ENCODE results near the gene ANKS3.
A peak's percentile ranks its signal among the peaks of the same experiment; 100 is the strongest.
"Not testable (repeated sequence)": the region's sequence is repeated elsewhere in the genome, so short reads cannot be mapped to it uniquely, and the experiment has no call there.

Gene ANKS3

DNA sequence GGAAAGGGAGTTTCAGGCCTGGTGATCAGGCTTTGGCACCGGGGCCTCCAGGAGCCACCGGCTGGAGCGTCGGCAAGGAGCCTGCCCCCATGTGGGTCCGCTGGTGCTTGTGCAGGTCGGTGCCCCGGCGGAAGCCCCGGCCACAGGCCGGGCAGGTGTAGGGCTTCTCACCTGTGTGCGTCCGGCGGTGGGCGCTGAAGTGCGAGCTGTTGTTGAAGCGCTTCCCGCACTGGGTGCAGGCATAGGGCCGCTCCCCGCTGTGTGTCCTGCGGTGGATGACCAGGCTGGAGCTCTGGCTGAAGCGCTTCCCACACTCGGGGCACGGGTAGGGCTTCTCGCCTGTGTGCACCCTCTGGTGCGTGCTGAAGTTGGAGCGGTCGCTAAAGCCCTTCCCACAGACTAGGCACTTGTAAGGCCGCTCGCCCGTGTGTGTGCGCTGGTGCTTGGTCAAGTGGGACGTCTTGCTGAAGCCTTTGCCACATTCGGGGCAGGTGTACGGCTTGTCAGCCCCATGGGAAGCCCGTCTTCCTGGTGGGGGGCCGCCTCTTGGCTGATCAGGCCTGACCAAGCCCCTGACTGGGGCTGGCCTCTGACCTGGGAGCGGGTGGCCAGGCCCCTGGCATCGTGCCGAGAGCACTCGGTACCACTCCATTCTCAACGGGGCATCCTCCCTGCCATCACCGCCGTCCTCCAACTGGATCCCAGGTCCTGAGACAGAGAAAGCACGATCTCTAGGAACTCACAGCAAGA lies 18.5 kb upstream of the ANKS3 start:
- DNase-seq = no peak

DNA sequence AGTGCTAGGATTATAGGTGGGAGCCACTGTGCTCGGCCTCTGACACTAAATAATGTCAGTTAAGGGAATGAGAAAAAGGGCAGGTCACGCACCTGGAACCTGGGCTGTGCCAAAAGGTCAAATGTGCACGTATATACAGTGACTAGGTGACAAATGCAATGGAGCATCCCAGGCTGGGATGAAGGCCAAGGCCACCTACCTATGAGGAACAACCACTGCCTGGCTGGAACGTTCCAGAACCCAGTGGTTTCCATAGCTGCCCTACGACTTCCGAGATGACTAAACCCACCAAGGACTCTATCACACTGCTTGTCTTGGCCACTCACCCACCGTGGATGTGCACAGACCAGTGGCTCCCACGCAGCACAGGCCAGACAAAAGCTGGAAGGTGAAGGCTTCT lies 16.8 kb upstream of the ANKS3 start:
- DNase-seq = no peak

DNA sequence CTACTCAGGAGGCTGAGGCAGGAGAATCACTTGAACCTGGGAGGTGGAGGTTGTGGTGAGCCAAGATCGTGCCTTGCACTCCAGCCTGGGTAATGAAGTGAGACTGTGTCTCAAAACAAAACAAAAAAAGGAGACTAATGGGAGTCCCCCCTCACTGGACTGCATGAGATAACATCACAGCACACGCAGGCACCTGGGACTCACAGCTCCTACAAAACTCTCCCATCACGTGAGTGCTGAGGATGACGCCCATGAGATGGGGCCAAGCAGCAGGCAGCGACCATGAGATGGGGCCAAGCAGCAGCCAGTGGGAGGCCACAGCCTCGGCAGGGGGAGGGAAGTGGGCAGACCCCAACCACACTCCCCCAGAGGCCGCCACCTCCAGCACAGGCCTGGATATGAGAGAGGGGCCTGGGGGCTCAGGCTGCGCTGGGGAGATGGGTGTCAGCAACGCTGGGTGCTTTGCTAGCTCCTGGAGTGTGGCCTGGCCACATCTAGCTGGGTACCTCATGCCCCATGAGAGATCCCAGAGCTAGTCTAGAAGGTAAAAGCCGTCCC lies 15.7 kb upstream of the ANKS3 start:
- no peak for DNase-seq

DNA sequence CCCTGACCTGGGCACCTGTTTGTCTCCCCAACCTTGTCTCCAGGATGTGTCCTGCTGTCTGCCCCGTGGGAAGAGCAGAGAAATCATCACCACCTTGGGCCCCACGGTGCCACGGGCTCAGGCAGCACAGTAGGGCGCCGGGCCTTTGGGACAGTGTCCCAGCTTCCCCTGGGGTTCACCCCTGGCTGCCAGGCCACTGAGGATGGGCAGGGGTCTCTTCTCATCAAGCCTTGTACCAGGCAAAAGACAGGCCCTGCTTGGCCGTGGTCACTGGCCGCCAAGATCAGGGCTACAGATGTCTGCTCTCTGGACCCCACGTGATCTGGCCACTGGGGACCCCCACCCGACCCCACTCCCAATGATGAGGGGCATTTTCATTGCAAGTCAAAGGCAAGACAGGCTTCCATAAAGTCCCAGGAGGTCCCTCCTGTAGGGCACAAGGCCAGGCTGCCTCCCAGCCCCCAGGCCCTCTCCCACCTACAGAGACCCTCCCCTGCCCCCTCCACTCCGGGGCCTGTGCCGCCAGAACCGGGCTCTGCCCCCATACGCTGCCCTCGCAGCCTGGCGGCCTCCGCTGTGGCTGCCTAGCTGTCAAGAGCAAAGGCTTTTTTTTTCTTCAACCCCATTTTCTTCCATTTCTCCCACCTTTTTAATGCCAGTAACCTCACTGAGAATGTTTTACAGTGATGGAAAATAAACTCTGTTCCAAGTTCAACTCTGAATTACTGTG lies 14.8 kb upstream of the ANKS3 start:
- DNase-seq = no peak

DNA sequence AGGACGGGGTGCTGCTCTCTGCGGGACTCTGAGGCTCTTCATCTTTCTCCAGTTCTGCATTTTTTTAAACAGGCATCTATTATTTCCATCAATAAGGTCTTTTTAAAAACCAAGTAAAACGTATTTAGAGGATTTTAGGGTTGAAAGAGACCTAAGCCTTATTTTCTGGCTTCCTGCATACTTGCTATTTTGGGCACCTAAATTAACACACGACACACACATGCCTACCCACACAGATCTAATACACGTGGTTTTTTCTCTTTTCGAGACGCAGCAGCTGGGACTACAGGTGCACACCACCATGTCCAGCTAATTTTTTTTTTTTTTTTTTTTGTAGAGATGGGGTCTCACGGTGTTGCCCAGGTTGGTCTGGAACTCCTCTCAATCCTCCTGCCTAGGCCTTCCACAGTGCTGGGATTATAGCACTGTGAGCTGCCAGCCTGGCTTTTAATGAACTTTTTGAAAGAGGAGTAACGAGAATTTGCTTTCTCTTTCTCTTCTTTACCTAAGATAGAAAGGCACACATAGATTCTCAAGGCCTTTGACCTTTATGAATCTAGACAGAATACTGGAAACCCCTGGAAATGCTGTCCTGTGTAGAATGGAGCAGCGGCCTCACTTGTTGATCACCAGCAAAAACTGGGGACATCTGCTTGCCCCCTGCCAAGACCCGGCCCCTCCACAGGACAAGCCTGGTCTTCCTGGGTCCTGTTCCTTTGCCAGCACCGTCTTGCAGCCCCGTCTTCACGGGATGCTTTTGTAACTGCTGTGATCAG lies 14.0 kb upstream of the ANKS3 start:
- no peak for DNase-seq

DNA sequence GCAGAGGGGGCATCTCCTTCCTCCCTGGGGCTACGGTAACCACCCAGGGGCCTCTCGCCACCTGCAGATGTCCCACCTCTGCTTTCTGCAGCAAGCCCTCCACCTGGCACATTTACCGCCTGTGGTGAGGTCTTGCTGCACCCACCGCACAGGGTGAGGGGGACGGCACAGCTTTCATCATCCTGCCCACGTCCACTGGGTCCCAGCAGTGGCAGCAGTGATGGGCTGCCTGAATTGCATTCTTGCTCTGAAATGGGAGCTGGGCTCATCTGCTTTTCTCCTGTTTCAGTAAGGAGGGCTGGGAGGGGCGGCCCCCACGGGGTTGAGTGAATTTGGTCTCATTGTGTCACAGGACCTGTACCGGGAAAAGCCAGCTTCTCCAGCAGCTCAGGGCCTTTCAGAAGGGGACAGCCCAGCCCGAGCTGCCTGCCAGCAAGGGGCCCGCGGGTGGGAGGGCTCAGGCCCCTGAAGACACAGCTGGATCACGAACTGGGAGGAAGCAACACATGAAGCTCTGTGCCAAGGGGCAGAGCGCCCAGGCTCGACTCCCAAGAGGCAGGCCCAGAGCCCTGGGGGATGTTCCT lies 13.0 kb upstream of the ANKS3 start:
- no peak for DNase-seq

DNA sequence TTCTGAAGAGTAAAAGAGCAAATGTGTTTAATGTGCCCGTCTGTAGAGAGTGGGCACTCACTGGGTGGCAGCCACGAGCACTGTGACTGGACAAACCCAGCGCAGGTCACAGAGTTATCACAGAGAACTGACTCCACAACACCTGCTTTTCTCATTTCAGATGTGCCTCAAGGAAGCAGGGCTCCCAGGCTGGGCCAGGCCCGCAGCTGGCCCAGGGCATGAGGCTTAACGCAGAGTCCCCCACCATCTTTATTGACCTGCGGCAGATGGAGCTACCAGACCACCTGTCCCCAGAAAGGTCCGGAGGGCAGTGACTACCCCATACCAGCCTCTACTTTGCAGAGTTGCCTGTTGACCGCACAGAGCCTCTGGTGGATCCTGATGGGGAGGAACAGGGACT lies 12.1 kb upstream of the ANKS3 start:
- DNase-seq = no peak

DNA sequence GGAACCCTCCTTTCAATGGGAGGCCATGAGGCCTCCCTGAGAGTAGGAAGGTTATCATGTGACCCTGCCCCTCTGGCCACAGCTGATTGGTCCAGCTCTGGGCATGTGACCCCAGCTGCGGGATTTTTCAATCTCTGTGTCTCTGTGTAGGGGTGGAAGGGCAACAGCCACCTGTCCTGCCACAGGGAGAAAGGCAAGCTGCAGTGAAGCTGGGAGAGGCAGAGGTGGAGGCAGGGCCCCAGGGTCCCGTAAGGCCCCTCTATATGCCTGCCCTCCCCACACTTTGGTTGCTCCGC lies 11.2 kb upstream of the ANKS3 start:
- no peak for DNase-seq

DNA sequence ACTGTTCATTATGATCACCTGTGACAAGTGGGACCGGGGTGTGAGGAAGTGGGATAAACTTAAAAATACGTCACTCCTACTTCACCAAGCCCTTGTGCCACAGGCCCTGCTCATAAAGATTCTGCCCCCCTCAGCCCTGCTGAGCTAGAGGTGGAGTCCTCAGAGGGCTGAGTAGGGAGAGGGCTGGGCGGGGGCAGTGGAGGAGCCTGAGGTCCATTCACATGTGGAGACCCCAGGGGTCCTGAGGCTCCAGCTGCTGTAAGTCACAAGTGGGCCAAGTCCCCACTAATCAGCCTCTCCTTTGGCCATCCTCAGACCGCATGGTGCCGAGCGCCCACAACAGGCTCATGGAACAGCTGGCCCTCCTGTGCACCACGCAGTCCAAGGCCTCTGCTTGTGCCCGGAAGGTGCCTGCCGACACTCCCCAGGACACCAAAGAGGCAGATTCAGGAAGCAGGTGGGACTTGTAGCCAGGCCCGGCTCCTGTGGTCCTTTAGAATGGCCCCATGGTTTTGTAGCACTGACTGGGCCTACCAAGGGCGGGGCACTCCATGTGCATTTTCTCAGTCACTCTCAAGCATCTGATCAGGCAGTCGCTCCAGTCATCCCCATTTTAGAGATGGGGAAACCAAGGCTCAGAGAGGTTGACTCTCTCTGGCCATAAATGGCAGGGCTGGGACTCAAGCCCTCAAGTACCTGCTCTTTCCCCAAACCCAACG lies 10.6 kb upstream of the ANKS3 start:
- DNase-seq = no peak

DNA sequence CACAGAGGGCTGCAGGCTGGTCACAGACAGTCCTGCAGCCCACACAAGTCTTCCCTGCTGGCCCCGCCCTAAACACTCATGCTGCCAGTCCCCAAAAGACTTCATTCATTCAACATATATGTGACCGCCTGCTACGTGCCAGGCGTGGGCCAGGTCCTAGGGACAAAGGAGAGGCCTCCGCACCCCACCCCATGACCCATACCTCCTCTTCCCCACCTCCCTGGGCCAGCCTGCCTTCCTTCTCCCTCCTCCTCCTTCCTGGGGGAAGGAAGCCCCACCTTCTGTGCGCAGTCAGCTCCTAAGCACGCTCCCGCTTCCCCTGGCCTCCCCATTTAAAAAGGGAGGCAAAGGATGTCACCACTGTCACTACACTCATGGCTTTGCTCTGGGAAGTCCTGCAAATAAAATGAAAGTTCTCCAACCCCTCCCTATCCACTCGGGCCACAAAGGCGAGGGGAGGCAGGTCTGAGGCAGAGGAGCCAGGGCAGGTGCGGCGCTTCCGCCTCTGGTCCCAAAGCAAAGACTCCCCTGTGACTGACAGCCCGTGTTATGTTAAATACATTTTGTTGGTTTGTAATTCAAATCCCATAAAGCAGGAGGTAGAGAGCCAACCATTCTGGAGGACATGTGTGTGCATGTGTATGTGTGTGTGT lies 9.3 kb upstream of the ANKS3 start:
- DNase-seq = no peak

DNA sequence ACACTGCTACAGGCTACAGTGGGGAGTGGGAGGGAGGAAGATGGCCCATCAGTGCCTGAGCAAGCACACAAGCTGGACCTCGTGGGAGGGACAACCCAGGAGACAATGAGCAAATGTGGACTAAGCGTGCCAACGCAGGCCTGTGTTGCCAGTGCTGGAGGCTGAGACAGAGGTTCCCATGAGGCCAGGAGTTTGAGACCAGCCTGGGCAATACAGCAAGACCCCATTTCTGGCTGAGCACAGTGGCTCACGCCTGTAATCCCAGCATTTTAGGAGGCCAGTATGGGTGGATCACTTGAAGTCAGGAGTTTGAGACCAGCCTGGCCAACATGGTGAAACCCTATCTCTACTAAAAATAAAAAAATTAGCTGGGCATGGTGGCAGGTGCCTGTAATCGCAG lies 4.3 kb upstream of the ANKS3 start:
- not testable (repeated sequence) for DNase-seq

DNA sequence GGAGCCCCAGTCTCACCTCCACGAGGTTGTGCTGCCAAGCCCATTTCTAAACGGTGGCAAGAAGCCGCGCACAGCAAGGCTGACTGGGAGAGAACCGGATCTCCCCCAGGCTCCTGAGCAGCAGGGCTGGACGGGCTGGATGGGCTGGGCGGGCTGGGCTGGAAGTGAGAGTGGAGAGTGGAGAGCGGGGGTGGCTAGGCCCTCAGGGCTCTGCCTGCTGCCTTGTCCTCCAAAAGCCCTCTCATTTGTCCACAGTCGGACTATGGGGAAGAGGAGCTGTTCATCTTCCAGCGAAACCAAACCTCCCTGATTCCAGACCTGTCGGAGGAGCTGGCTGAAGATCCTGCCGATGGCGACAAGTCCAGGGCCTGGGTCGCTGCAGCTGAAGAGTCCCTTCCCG lies 3.5 kb upstream of the ANKS3 start:
- no peak for DNase-seq

DNA sequence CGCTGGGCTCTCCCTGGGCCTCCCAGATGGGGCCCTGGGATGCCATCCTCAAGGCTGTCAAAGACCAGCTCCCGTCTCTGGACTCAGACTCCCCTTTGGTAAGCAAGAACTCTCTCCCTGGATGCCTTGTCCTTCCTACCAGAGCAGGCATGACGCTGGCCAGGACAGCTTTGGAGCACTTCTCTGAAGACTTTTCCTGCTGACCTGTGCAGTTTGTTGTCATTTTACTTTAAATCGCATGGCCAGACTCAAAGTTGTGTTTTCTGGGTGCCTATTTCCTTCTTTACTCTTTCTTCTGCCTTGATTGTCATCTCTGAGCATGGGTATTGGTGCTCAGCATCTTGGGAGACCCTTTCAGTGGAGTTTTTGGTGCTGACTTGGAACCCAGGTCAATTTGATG lies 2.5 kb upstream of the ANKS3 start:
- DNase-seq = no peak

DNA sequence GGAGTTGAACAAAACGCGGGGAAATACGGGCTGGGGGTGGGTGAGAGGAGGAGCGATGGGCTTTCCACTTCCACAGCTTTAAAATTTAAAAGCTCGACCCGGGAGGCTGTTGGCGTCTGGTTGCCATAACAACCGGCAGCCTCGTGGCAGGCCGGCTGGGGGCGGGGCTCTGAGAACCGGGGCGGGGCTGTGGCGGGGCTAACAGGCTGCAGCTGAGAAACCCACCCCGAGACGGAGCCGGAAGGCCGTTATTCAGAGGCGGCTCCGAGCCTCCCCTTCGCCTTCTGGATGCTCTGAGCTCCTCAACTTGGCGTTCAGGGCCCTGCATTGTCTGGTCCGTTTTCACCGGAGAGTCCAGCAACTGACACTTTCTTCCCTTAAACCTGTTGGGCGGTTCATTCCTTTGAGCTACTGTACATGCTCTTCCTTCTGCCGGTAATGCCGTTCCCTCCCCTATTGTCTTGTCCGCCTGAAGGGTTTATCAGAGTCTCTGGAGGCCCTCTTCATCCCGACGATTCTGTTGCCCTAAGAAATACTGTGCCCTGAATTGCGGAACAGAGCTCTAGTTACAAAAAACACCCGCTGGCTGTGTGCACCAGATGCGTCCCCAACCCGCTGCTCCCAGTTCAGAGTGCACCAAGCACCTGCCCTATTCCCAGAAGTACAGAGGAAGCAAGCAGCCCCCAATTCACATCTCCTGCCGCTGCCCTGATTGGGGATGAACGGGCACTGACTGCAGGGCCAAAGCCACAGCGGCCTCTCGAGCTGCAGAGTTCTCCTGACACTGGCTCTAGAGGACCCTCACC lies 862 bp upstream of the ANKS3 start:
- peak; percentile 95 for DNase-seq

DNA sequence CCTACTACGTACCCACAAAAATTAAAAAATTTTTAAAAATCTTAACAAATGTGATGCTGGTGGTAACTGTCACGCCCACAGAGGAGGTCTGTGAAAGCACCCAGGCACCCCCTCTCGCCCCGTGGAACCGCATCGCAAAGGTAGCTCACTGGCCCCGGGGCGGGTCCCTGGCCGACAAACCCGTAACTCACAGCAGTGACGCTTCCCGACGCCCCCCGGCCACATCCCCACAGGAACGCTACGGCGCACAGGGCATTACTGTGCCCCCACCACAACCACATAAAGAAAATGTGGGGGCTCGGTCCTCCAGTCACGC lies 366 bp downstream of the ANKS3 start:
- DNase-seq = peak; percentile 55

DNA sequence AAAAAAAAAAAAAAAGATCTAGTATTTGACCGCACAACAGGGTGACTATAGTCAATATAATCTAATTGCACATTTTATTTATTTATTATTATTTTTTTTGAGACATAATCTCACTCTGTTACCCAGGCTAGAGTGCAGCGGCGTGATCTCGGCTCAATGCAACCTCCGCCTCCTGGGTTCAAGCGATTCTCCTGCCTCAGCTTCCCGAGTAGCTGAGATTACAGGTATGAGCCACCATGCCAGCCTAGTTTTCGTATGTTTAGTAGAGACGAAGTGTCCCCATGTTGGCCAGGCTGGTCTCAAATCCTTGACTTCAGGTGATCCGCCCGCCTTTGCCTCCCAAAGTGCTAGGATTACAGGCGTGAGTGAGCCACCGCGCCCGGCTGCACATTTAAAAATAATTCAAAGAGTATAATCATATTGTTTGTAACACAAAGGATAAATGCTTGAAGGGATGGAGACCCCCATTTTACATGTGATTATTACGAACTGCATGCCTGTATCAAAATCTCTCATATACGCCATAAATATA lies 794 bp downstream of the ANKS3 start:
- DNase-seq = no peak

DNA sequence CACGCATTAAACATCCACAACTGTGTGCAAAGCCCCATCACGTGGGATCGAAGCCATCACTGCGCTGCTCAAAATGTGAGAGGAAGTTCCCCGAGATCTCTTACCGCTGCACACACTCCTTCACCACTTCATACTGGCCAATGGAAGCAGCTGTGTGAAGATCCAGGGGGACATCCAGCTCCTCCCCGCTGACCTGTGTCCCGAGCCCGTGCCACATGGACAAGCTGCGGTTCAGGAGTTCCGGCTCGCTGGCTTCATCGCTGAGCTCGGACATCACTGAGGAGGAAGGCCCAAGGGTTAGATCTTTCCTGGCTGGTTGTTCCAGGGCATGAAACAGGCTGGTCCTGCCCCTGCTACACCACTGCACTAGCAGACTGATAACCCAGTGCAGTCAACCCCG lies 4.2 kb downstream of the ANKS3 start:
- no peak for DNase-seq

DNA sequence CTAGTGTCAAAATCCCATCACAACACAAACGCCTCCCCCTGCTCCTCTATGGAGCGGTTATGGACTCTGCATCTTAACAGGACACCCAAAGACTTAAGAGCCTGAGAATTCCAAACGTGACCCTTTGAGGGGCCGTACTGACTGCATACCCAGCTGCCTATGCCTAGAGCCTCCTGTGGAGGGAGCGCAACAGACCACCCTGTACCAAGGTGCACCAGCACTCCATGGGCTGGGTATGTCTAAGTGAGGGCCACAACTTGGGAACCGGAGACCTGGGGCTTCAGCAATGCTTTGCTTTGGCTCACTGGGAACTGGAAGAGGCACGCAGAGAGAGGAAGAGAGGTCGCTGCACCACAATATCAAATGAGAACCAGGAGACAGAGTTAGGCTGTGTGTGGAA lies 5.4 kb downstream of the ANKS3 start:
- DNase-seq = no peak

DNA sequence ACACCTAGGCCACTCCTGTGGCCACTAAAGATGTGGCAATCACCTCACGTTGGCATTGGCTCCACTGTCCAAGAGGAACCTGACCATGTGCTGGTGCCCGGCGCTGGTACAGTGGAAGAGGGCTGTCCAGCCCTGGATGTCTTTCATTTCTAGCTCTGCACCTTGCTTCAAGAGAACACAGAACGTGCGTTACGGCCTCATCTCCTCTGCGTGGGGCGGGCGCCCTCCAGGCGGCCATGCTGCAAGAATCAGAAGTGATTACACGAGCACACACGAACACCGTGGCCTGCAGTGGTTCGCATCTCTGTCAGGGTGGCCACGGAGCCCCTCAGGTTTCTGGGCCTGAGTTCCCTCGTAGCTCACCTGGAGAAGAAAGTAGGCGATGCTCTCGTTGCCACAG lies 7.5 kb downstream of the ANKS3 start:
- no peak for DNase-seq

DNA sequence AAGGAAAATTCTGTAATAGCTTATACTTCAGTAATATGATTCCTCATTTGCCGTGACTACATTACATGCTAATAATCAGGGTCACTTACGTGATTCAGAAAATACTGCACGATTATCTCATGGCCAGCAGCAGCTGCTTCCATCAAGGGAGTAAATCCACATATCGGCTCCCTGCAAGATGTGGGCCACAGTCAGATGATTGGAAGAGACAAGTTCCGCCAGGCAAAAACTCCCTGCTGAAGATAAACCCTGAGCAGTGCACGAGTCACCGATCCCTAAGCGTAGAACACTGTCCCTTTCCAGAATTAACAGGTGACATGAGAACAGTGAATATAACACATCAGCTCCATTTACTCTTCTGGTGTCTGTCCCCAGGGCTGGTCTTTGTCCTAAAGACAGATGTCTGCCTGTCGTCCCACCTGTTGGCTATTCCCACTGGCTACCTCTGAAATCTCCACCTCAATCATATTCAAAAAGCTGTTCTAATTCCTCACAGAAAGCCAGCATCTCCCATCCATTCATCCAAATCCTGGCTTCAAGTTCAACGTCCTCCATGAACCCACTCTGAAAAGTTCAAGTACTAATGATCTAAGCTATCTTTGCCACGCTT lies 9.3 kb downstream of the ANKS3 start:
- DNase-seq = no peak

All from stimulated activated CD8-positive, alpha-beta memory T cell treated with anti-CD3 and anti-CD28 coated beads, Interleukin-4, amount 100 ng/mL, for 48 hours (primary cell).